ENCODE data around the gene FFAR3. TPM values are rescaled to one million over a fixed set of nuclear protein-coding genes. Genes with fewer than 3 reads are reported as not detected.

Gene FFAR3
- total RNA-seq, 1 experiment from 2014 or later: 0.15 TPM

GRCh38 chr19:35360880-35361420 is 2.7 kb downstream of the FFAR3 start:
- CTCF ChIA-PET: no interaction called here
- POLR2A ChIA-PET (ENCODE audit: low non-redundant PET): no interaction called here

GRCh38 chr19:35362261-35363000 is 4.2 kb downstream of the FFAR3 start:
- no peak for DNase-seq (ENCODE audit: low spot score)
- Histone ChIP-seq H3K4me1 (ENCODE audit: insufficient read depth, low read length, poor library complexity, severe bottlenecking) (peaks cover 10% of the 10 kb centered on the region), H3K9me3 (ENCODE audit: low read depth, low read length, poor library complexity, severe bottlenecking) (no peaks in the 10 kb centered on the region), H3K27ac (ENCODE audit: low read depth, low read length, poor library complexity, severe bottlenecking) (no peak overlapping the region), H3K27me3 (replicated peaks; ENCODE audit: insufficient read depth, low read depth, low read length, poor library complexity) (no peaks in the 10 kb centered on the region), H3K36me3 (ENCODE audit: insufficient read depth, low read length, poor library complexity, severe bottlenecking) (no peaks in the 10 kb centered on the region), H3K4me3 (ENCODE audit: low read depth, low read length, poor library complexity, severe bottlenecking) (no peak overlapping the region)
- POLR2A ChIA-PET (ENCODE audit: low non-redundant PET): no interaction called here
- CTCF ChIA-PET: no interaction called here
- no peak for TF ChIP-seq CTCF (conservative IDR thresholded peaks at IDR 0.05; ENCODE audit: low read depth, low read length)
- TF ChIP-seq EZH2 (IDR thresholded peaks at IDR 0.05; ENCODE audit: borderline replicate concordance, low read depth, low read length, poor library complexity, severe bottlenecking): no peak
- no TSS peak for BruUV-seq (replicated peaks)
- intact Hi-C loops (cut with micrococcal nuclease; ENCODE audit: unreplicated experiment): no loop called here

More at GRCh38 chr19:35360880-35361420, 2.7 kb downstream of the FFAR3 start:
- no peaks in the 10 kb centered on the region for H3K36me3 ChIP-seq (ENCODE audit: insufficient read depth, low read length, poor library complexity, severe bottlenecking)
- no peak overlapping the region for H3K27ac ChIP-seq (ENCODE audit: low read depth, low read length, poor library complexity, severe bottlenecking)
- DNase-seq (ENCODE audit: low spot score): no peak
- H3K4me1 ChIP-seq (ENCODE audit: insufficient read depth, low read length, poor library complexity, severe bottlenecking): peaks cover 18% of the 10 kb centered on the region
- H3K4me3 ChIP-seq (ENCODE audit: low read depth, low read length, poor library complexity, severe bottlenecking): no peak overlapping the region
- no peak for TF ChIP-seq CTCF (conservative IDR thresholded peaks at IDR 0.05; ENCODE audit: low read depth, low read length)
- no peak for TF ChIP-seq EZH2 (IDR thresholded peaks at IDR 0.05; ENCODE audit: borderline replicate concordance, low read depth, low read length, poor library complexity, severe bottlenecking)
- intact Hi-C loops (cut with micrococcal nuclease; ENCODE audit: unreplicated experiment): no loop called here
- no peaks in the 10 kb centered on the region for H3K9me3 ChIP-seq (ENCODE audit: low read depth, low read length, poor library complexity, severe bottlenecking)
- BruUV-seq (replicated peaks): no TSS peak
- no peaks in the 10 kb centered on the region for H3K27me3 ChIP-seq (replicated peaks; ENCODE audit: insufficient read depth, low read depth, low read length, poor library complexity)

- CTCF ChIA-PET: no interaction called here
- Histone ChIP-seq H3K4me1 (ENCODE audit: insufficient read depth, low read length, poor library complexity, severe bottlenecking) (peaks cover 4% of the 10 kb centered on the region), H3K36me3 (ENCODE audit: insufficient read depth, low read length, poor library complexity, severe bottlenecking) (no peaks in the 10 kb centered on the region), H3K27ac (ENCODE audit: low read depth, low read length, poor library complexity, severe bottlenecking) (no peak overlapping the region), H3K4me3 (ENCODE audit: low read depth, low read length, poor library complexity, severe bottlenecking) (no peak overlapping the region), H3K9me3 (ENCODE audit: low read depth, low read length, poor library complexity, severe bottlenecking) (no peaks in the 10 kb centered on the region), H3K27me3 (replicated peaks; ENCODE audit: insufficient read depth, low read depth, low read length, poor library complexity) (peaks cover 3% of the 10 kb centered on the region)
- POLR2A ChIA-PET (ENCODE audit: low non-redundant PET): no interaction called here
- DNase-seq (ENCODE audit: low spot score): no peak
- no TSS peak for BruUV-seq (replicated peaks)
- intact Hi-C loops (cut with micrococcal nuclease; ENCODE audit: unreplicated experiment): no loop called here
- TF ChIP-seq EZH2 (IDR thresholded peaks at IDR 0.05; ENCODE audit: borderline replicate concordance, low read depth, low read length, poor library complexity, severe bottlenecking) (no peak), CTCF (conservative IDR thresholded peaks at IDR 0.05; ENCODE audit: low read depth, low read length) (no peak)
Measured at GRCh38 chr19:35363001-35363590, 4.8 kb downstream of the FFAR3 start.
